Hepatocyte (in vitro differentiated cells): ENCODE results near the gene SH3RF1.

ENCODE experiments used
- CTCF ChIP-seq: fragments of 200-600 bp; sonication (generic); IDR thresholded peaks from 2 replicates; pipeline ENCODE4 v1.5.1; 2016; ENCODE audit warnings: antibody characterized with exemption, mild to moderate bottlenecking; ENCODE audit not compliant: poor library complexity
- EZH2 ChIP-seq: fragments of 200-600 bp; sonication (generic); IDR thresholded peaks from 2 replicates; pipeline ENCODE4 v1.6.1; 2016; ENCODE audit warnings: antibody characterized with exemption, mild to moderate bottlenecking, borderline replicate concordance
- EZH2phosphoT487 ChIP-seq: fragments of 200-600 bp; sonication (generic); IDR thresholded peaks from one replicate; pipeline ENCODE4 v1.6.1; 2018; ENCODE audit warnings: antibody characterized with exemption, mild to moderate bottlenecking, low read depth, moderate library complexity; ENCODE audit not compliant: unreplicated experiment, severe bottlenecking

- TF ChIP-seq CTCF (no peak), EZH2phosphoT487 (no peak), EZH2 (no peak)
Measured at GRCh38 chr4:169071747-169072146, 199.0 kb downstream of the SH3RF1 start.
